Measurements from ENCODE around the gene TRIM9.

The TRIM9 gene

DNA sequence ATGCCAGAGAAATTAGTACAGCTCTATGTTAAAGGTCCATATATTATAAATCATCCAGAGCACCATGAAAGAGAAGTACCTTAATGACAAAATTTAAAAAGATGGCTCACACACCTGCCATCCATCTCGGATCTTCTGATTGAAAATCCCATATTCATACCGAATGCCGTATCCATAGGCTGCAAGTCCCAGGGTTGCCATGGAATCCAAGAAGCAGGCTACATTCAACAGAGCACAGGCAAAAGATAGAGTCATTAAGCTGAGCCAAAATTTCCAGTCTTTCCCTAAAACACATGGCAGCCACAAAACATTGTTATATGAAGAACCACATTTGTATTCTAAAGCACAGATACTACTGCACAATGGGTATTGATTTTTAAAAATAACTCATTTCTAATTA lies 163.3 kb downstream of the TRIM9 start:
- no peak for DNase-seq

DNA sequence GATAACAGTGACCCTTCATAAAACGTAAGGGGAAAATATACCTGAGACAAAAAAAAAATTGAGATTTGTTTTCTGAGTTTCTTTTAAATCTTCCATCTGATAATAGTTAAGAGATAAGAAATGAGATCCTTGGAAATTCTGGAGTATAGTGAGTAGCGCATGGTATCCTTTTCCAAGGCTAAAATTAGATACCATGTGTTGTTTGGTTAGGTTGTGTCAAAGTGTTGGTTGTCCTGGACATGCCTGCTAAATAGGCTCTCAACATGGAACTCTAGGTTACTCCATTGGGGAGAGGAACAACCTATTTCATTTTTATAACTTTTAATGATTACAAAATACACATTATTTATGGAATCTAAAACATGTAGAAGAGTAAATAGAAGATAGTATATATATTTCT lies 165.4 kb downstream of the TRIM9 start:
- DNase-seq, result no peak

DNA sequence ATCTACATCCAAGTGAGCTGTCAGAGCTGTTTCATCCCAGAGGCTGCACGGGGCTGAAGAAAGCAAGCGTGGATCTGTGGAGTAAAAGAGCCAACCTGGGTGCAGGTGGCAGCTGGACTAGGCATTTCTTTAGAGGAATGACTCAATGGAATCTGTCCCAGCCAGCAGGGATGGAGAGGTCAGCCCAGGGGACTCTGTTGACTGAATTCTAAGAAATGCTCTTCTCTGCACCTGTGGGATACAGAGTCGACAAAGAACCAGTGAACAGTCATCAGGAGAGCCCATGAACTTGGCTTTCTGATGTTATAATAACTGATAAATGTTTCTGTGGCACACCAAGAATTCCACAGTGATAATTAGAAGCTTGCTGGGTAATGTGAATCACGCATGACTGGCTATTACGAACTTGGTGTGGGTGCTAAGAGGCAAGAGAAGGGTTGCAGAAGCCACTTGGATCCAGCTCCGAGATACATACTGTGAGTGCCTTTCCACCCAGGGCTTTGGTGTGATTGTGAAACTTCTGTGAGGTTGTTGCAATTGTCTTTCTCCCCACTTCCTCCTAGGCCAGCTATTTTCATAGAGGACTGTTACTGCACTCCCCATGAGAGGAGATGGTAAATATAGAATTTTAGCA lies 166.8 kb downstream of the TRIM9 start:
- no peak for DNase-seq

DNA sequence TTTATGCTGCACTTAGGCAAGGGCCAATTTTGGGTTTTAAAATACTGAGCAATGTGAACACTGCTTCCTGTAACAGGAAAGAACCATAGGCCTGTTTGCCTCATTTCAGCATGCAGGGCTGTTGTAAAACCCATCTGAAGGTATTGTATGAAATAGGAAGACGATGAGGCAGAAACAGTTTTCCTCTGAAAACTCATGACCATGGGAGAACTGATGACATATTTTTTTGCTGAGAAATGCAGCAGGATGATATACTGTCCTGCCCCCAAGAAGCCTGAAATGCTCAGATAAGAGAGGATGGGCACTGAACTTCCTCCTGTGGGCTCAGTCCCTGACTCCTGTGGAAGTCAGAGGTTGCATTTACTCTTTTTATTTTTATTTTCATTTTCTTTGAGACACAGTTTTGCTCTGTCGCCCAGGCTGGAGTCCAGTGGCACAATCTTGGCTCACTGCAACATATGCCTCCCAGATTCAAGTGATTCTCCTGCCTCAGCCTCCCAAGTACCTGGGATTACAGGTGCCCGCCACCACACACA lies 168.0 kb downstream of the TRIM9 start:
- DNase-seq, result no peak
